Measurements from ENCODE around the gene CGN. TPM values are rescaled to one million over a fixed set of nuclear protein-coding genes. Genes with fewer than 3 reads are reported as not detected.

Gene CGN
- total RNA-seq, 2 experiments from 2014 or later = 1.7 to 1.9 TPM

- intact Hi-C loops (cut with micrococcal nuclease) = loop anchor here (10.0 kb wide), 1 partner anchor 97 kb away; no protein-coding TSS in a partner anchor
- POLR2A ChIA-PET = no interaction called here
- CTCF ChIA-PET = interaction anchor here (0.9 kb wide), 2 partner anchors 30 to 48 kb away, joined by 3 to 4 read pairs; partner anchors contain the start of gene CGN
- Mint-ChIP-seq H3K4me1 (ENCODE audit: low read depth) (peaks cover 15% of the 10 kb centered on the region), H3K9me3 (no peaks in the 10 kb centered on the region), H3K4me3 (peak overlapping the region; percentile 73), H3K27ac (no peak overlapping the region), H3K36me3 (ENCODE audit: low read depth) (no peaks in the 10 kb centered on the region), H3K27me3 (peaks cover 8% of the 10 kb centered on the region)
- no peak for TF ChIP-seq CTCF (IDR thresholded peaks at IDR 0.05)
- DNase-seq (no peak), ATAC-seq (no peak)
Measured at GRCh38 chr1:151541752-151542151, 30.6 kb downstream of the CGN start.

GRCh38 chr1:151542710-151543129, 31.5 kb downstream of the CGN start:
- no peak for TF ChIP-seq CTCF (IDR thresholded peaks at IDR 0.05)
- Mint-ChIP-seq H3K36me3 (ENCODE audit: low read depth) (no peaks in the 10 kb centered on the region), H3K4me3 (no peak overlapping the region), H3K27me3 (peaks cover 8% of the 10 kb centered on the region), H3K9me3 (no peaks in the 10 kb centered on the region), H3K27ac (no peak overlapping the region), H3K4me1 (ENCODE audit: low read depth) (peaks cover 15% of the 10 kb centered on the region)
- no peak for DNase-seq
- ChIA-PET CTCF (interaction anchor here (1.6 kb wide), 1 partner anchor 98 kb away, joined by 5 read pairs; no protein-coding TSS in a partner anchor), POLR2A (no interaction called here)
- intact Hi-C loops (cut with micrococcal nuclease) = loop anchor here (10.0 kb wide), 1 partner anchor 98 kb away; no protein-coding TSS in a partner anchor
- no peak for ATAC-seq

GRCh38 chr1:151545542-151545941, 34.4 kb downstream of the CGN start:
- CTCF ChIA-PET = no interaction called here
- Mint-ChIP-seq H3K4me1 (ENCODE audit: low read depth) (peaks cover 12% of the 10 kb centered on the region), H3K4me3 (no peak overlapping the region), H3K27ac (no peak overlapping the region), H3K36me3 (ENCODE audit: low read depth) (no peaks in the 10 kb centered on the region), H3K27me3 (peaks cover 8% of the 10 kb centered on the region), H3K9me3 (no peaks in the 10 kb centered on the region)
- no peak for ATAC-seq
- POLR2A ChIA-PET = no interaction called here
- intact Hi-C loops (cut with micrococcal nuclease) = loop anchor here (10.0 kb wide), 1 partner anchor 101 kb away; no protein-coding TSS in a partner anchor
- no peak for TF ChIP-seq CTCF (IDR thresholded peaks at IDR 0.05)
- DNase-seq = no peak

- ATAC-seq (no peak), DNase-seq (no peak)
- intact Hi-C loops (cut with micrococcal nuclease) = loop anchor here (10.0 kb wide), 1 partner anchor 101 kb away; no protein-coding TSS in a partner anchor
- Mint-ChIP-seq H3K27me3 (peaks cover 7% of the 10 kb centered on the region), H3K4me1 (ENCODE audit: low read depth) (peaks cover 6% of the 10 kb centered on the region), H3K9me3 (no peaks in the 10 kb centered on the region), H3K36me3 (ENCODE audit: low read depth) (no peaks in the 10 kb centered on the region), H3K27ac (no peak overlapping the region), H3K4me3 (no peak overlapping the region)
- POLR2A ChIA-PET = no interaction called here
- TF ChIP-seq CTCF (IDR thresholded peaks at IDR 0.05) = no peak
- CTCF ChIA-PET = no interaction called here
Measured at GRCh38 chr1:151546011-151546925, 35.1 kb downstream of the CGN start.

Data from activated CD8-positive, alpha-beta T cell treated with anti-CD3 and anti-CD28 coated beads for 36 hours (primary cell).